ENCODE results near the gene PRR30.

GRCh38 chr2:27135478-27135955 is 3.7 kb downstream of the PRR30 start:
- TF ChIP-seq POLR2A (IDR thresholded peaks at IDR 0.05; ENCODE audit: low read depth, low read length) (no peak), POLR2AphosphoS5 (IDR thresholded peaks at IDR 0.05; ENCODE audit: low read depth, low read length) (no peak)
